Activated naive CD4-positive, alpha-beta T cell (primary cell): ENCODE measurements around the gene DGCR8.
A peak's percentile ranks its signal among the peaks of the same experiment; 100 is the strongest.
"Not testable (repeated sequence)": the region's sequence is repeated elsewhere in the genome, so short reads cannot be mapped to it uniquely, and the experiment has no call there.

Experiments used
- DNase-seq, 4 experiments: peaks; one replicate each; lab custom pipeline; 2025; lab: John Stamatoyannopoulos, UW

The DGCR8 gene

DNA sequence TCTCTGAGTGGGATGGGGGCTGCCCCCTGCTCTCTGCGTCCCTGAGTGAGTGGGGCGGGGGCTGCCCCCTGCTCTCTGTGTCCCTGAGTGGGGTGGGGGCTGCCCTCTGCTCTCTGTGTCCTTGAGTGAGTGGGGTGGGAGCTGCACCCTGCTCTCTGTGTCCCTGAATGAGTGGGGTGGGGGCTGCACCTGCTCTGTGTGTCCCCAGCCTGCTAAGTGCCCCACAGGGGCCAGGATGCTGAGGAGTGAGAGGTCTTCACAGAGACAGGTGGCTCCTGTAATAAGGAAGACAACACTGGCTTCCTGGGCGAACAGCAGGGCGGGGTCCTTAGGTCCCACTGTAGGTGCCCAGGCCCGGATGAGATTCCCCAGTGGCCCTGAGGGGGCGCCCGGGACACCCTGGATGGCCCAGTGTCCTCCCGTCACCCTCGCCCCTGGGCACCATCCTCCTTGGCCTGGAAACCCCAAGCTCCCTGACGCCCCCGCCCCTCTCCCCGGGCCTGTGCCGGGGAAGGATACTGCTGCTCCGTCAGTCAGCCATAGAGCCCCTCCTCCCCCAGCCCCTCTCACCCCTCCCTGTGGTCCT lies 74.7 kb downstream of the DGCR8 start:
- no peak for DNase-seq

DNA sequence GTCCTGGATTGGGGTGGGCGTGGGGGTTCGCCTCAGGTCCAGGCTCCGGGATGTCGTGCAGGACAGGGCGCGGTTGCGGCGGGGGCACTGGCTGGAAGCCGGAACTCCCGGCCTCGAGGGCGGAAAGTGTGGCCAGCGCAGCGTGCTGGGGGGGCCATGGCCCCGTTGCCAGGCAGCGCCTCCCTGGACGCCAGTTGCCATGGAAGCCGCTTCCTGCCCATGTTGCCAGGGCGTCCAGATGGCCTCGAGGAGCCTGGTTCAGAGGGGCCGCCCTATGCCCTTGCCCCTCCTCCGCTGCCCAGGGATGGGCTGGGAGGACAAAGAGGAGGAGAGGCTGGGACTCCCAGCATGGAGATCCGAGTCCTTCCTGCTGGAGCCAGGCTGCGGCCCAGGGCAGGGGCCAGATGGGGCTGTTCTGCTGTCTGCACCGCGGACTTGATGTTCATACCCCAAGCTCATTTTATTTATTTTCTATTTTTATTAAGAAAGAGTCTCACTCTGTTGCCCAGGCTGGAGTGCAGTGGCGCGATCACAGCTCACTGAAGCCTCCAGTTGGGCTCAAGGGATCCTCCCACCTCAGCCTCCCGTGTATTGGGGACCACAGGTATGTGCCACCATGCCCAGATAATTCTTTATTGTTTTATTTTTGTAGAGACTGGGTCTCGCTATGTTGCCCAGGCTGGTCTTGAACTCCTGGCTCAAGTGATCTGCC lies 75.4 kb downstream of the DGCR8 start:
- DNase-seq, result no peak

DNA sequence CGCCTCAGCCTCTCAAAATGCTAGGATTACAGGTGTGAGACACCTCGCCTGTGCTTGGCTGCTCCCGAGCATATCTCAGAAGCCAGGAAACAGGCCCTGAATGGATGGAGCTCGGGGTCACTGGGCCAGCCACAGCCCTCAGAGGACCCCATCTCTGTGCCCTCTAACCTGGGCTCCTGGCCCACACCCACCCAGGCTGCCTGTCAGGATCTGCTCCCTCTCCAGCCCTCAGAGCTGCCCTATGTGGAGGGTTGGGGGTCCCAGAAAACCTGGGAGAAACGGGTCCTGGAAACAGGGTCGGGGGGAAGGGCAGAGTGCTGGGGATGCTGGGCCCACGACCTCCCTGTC lies 76.0 kb downstream of the DGCR8 start:
- no peak for DNase-seq

DNA sequence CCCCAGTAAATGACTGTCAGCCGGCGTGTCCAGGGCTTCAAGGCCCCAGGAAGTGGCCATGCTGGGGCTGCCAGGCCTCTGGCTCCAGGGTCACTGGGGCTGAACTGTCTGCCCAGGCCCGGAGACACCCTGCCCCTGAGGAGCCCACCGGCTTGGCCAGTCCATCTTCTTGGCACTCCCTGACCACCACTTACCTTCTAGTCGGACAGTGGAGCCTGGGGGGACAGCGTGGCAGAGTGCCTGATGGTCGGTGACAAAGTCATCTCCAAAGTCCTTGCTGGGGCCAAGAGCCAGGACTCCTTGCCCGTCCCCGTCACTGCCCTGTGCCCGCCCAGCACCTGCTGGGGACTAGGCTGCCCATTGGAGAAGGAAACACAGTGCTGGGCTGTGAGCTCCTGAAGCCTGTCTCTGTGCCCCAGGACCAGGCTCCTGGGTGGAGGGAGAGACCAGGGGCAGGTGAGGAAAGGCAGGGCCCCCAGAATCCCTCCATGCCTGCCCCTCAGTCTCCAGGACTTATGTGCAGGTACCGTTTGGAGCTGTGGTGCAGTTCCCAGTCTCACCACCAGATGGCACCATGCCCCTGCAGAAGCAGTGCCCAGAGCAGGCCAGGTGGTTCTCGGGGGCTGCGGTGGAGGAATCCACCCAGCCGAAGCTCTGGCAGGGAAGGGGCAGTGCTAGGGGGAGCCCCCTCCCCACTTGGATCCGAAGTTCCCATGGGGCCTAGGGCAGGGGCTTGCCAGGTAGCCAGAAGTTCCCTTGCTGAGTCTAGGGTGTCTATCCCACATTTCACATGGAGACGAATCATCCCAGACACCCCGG lies 76.8 kb downstream of the DGCR8 start:
- peak; percentile 85 to 97 (median 92) for DNase-seq

DNA sequence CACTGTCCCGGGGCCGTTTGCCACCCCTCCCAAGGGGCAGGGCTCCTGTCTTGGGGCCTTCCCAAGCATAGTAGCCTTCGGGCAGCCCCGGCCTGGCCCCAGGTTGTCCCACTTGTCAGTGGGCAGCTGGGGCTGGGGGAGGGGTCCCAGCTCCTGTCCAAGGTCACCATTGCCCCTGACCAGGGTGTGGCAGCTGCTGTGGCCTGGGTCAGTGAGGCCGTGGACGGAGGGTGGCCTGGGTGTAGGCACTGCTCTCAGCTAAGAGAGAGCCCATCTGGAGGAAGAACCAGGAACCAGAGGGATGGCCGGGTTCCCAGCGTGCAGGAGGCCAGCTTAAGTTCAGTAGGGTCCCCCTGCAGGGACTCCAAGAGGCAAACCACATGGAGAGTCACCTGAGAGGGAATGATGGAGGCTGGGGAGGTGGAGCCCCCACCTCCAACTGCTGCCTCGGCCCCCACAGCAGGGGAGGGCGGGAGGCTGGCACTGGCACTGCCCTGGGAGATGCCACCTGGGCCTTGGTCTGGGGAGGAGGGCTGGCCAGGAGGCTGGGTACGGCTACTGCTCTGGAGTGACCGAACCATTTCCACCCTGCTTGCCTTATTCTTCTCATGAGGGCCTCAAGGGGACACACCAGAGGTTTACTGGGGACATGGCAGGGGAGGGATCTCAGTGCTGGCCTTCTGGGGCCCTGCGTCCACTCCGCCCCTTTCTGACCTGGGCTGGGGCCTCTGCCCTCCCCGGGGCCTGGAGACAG lies 77.6 kb downstream of the DGCR8 start:
- no peak for DNase-seq

GRCh38 chr22:20158391-20159036 lies 78.5 kb downstream of the DGCR8 start:
- no peak for DNase-seq

GRCh38 chr22:20159076-20159475 lies 79.0 kb downstream of the DGCR8 start:
- DNase-seq, result no peak

GRCh38 chr22:20159531-20159930 lies 79.5 kb downstream of the DGCR8 start:
- not testable (repeated sequence) for DNase-seq

GRCh38 chr22:20160041-20160440 lies 80.0 kb downstream of the DGCR8 start:
- DNase-seq, result no peak
